Left lung (tissue), 10 donors: ENCODE results near the gene ZBTB7B. TPM values are rescaled to one million over a fixed set of nuclear protein-coding genes. Genes with fewer than 3 reads are reported as not detected.
A peak's percentile ranks its signal among the peaks of the same experiment; 100 is the strongest.

Experiments used
- ATAC-seq: fragments of 200-7000 bp; cut with Tn5 transposase; one replicate; pipeline ENCODE4 v1.9.1; 2020; ENCODE audit warnings: moderate library complexity
- DNase-seq, 4 donors: peaks; one replicate each; pipeline ENCODE4 v3.0.0-alpha.2; 2013 to 2020
- H3K27ac ChIP-seq, 2 donors: fragments of 200-600 bp; sonication (generic) in 1 of 2; one replicate each; pipeline versions ENCODE4 v1.5.0 to v1.8.0; 2020 to 2021
- H3K27me3 ChIP-seq, 2 donors: fragments of 200-600 bp; sonication (generic) in 1 of 2; one replicate each; pipeline versions ENCODE4 v1.5.0 to v1.8.0; 2020 to 2021
- H3K36me3 ChIP-seq, 2 donors: fragments of 200-600 bp; sonication (generic) in 1 of 2; one replicate each; pipeline versions ENCODE4 v1.5.0 to v1.8.0; 2020 to 2021
- H3K4me1 ChIP-seq, 2 donors: fragments of 200-600 bp; one replicate each; pipeline ENCODE4 v1.8.0; 2021
- H3K4me3 ChIP-seq, 2 donors: fragments of 200-600 bp; sonication (generic) in 1 of 2; one replicate each; pipeline versions ENCODE4 v1.5.0 to v1.8.0; 2020 to 2021; ENCODE audit warnings: mild to moderate bottlenecking in 1 of 2
- H3K9me3 ChIP-seq, 2 donors: fragments of 200-600 bp; sonication (generic) in 1 of 2; one replicate each; pipeline versions ENCODE4 v1.5.0 to v1.8.0; 2020 to 2021
- intact Hi-C, 2 donors: fragments of 100-400 bp; cut with DNase I; formaldehyde crosslinking; loops; one replicate each; pipeline versions ENCODE4 v1.11.2 to v1.14.2; 2022
- polyA plus RNA-seq, 6 donors: library from polyadenylated mRNA; unstranded; fragments of 120-200 nt; gene quantifications; one replicate each; pipeline ENCODE4 v1.2.1, GENCODE V29; 2013; ENCODE audit not compliant: insufficient read length in 6 of 6
- total RNA-seq, 2 donors: library from RNA; stranded (reverse); fragmentation: NEBNext Ultra II Directional; extraction: Animal tissue kit (Norgen Biotek cat#: 25700); gene quantifications; one replicate each; pipeline ENCODE4 v1.2.1, GENCODE V29; 2021
- TF ChIP-seq, protein P1 (sequence below), 2 donors: fragments of 200-600 bp; sonication (generic) in 1 of 2; IDR thresholded peaks; one replicate each; pipeline versions ENCODE4 v1.5.0 to v1.8.0; 2021; ENCODE audit warnings: antibody characterized with exemption in 2 of 2
- donor health status: DM: no; HTN: yes; CAD: no.
- donor health status: DM: no; HTN: no; CAD: no.

Gene ZBTB7B
- total and polyA plus RNA-seq, 8 donors = 14.4 to 104 (median 19.0) TPM

DNA sequence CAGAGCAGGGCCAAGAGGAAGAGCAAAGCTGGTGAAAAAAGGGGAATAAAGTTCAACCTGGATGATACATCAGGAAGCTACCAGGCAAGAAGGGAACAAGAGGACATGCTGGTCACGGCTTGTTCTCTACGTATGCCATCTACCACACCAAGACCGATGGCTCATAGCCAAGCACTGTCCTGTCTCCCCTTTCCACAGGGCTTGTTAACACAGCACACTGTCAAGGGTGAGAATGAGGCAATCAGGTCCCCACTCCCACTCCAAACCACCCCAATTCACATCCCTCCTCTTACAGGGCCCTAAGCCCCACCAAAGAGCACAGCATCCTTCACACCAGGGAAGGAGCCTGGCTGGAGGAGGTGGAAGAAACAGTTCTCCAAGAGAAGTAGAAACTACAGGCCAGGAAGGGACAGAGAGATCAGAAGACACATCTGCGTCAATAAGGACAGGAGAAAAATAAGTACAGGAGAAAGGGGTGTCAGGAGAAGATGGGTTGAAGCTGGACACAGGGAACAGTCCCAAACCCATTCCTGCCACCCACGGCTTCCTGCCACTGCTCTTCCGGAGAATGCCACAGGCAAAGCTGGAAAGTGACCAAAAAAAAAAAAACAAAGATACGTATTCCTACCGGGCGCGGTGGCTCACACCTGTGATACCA lies 31.1 kb upstream of the ZBTB7B start:
- Histone ChIP-seq H3K27me3 (no peaks in the 10 kb centered on the region), H3K9me3 (no peaks in the 10 kb centered on the region), H3K4me3 (peak overlapping the region in 1 of 2 donors; percentile 68), H3K4me1 (peaks cover 48 to 76% of the 10 kb centered on the region in 2 donors), H3K36me3 (peaks cover 0 to 28% of the 10 kb centered on the region in 2 donors), H3K27ac (peak overlapping the region; percentile 98 to 99)
- ATAC-seq = no peak
- intact Hi-C loops = no loop called here
- no peak for DNase-seq
- TF ChIP-seq, protein P1, sequence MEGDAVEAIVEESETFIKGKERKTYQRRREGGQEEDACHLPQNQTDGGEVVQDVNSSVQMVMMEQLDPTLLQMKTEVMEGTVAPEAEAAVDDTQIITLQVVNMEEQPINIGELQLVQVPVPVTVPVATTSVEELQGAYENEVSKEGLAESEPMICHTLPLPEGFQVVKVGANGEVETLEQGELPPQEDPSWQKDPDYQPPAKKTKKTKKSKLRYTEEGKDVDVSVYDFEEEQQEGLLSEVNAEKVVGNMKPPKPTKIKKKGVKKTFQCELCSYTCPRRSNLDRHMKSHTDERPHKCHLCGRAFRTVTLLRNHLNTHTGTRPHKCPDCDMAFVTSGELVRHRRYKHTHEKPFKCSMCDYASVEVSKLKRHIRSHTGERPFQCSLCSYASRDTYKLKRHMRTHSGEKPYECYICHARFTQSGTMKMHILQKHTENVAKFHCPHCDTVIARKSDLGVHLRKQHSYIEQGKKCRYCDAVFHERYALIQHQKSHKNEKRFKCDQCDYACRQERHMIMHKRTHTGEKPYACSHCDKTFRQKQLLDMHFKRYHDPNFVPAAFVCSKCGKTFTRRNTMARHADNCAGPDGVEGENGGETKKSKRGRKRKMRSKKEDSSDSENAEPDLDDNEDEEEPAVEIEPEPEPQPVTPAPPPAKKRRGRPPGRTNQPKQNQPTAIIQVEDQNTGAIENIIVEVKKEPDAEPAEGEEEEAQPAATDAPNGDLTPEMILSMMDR (IDR thresholded peaks at IDR 0.05) = no peak

DNA sequence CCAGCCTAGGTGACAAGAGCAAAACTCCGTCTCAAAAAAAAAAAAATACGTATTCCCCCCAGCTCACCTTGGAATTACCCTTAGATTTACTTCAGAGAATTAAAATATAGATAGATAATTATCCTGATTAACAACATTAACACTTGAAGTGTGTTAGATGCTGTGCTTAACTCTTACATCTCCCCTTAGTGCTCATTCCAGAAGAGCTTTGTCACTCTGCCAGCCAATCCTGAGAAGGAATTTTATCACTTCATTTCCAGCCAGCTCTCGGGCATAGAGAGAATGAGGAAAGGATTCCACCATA lies 30.4 kb upstream of the ZBTB7B start:
- Histone ChIP-seq H3K4me3 (peak overlapping the region in 1 of 2 donors; percentile 68), H3K27me3 (no peaks in the 10 kb centered on the region), H3K27ac (peak overlapping the region; percentile 98 to 99), H3K36me3 (peaks cover 0 to 21% of the 10 kb centered on the region in 2 donors), H3K9me3 (no peaks in the 10 kb centered on the region), H3K4me1 (peaks cover 49 to 69% of the 10 kb centered on the region in 2 donors)
- DNase-seq (no peak), ATAC-seq (no peak)
- intact Hi-C loops = no loop called here
- TF ChIP-seq, protein P1 (IDR thresholded peaks at IDR 0.05) = no peak

DNA sequence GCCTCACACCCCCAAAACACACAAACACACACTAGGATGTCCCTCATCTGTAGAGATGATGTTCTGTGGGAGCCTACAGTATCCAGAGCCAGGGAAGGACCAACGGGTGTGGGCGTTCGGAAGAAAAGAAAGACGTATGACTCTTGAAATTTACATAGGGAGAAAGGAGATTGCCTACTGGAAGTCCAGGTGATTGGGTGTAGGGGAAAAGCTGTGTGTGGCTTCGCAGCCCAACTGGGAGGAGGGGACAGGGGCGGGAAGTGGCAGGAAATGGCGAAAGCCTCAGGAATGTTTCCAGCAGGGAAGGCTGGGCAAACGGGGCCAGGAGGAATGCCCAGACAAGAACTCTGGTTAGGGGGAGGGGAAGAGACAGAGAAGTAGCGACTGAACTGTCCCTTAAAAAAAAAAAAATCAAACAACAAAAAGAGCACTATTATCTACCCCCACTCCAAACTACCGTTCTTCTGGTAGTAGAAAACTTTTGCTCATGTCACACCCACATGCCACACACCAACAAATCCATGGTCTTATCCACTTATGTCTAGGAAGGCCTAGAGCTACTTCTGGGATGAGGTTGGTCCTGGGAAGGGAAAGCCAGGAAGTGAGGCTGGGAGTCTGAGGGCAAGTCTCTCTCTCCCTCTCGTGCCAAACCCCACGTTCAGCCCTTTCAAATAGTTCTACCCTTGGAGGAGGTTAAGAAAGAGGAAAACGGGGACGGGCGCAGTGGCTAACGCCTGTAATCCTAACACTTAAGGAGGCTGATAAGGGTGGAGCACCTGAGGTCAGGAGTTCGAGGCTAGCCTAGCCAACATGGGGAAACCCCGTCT lies 29.9 kb upstream of the ZBTB7B start:
- H3K9me3 ChIP-seq = no peaks in the 10 kb centered on the region
- H3K36me3 ChIP-seq = peaks cover 0 to 16% of the 10 kb centered on the region in 2 donors
- intact Hi-C loops = no loop called here
- TF ChIP-seq, protein P1 (IDR thresholded peaks at IDR 0.05) = no peak
- H3K27ac ChIP-seq = peak overlapping the region; percentile 98 to 99
- H3K27me3 ChIP-seq = no peaks in the 10 kb centered on the region
- peak overlapping the region; percentile 11 to 68 for H3K4me3 ChIP-seq
- peak; percentile 71 to 88 (median 86) for DNase-seq
- H3K4me1 ChIP-seq = peaks cover 49 to 64% of the 10 kb centered on the region in 2 donors
- peak; percentile 31 for ATAC-seq

DNA sequence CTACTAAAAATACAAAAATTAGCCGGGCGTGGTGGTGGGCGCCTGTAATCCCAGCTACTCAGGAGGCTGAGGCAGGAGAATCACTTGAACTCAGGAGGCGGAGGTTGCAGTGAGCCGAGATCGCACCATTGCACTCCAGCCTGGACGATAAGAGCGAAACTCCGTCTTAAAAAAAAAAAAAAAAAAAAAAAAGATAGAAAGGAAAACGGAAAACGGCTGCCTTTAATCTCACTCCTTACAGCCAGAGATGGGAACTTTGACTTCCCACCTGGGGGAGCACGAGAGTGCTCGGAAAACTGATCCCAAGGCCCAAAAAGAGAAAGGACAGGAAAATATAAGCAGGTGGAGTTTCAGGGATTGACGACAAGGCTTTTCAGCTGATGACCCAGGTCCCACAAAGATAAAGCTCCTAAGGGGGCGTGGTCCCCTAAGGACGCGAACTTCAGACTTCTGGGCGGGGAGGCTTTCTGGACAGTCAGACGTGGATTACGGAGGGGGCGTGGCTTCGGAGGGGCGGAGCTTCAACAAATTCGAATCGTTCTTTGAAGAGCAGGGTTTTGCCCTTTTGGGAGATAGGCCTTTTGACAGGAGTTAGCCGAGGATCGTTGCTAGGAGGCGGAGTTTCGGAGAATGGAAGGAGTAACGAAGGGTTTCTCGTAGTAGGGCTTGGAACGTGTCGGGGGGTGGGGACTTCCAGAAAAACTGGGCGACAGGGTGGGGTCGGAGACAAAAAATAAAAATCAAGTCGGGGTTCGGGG lies 29.1 kb upstream of the ZBTB7B start:
- no peaks in the 10 kb centered on the region for H3K27me3 ChIP-seq
- peaks cover 0 to 13% of the 10 kb centered on the region in 2 donors for H3K36me3 ChIP-seq
- peak overlapping the region; percentile 63 to 68 for H3K4me3 ChIP-seq
- ATAC-seq = peak; percentile 63
- TF ChIP-seq, protein P1 (IDR thresholded peaks at IDR 0.05) = no peak
- intact Hi-C loops = no loop called here
- peaks cover 49 to 57% of the 10 kb centered on the region in 2 donors for H3K4me1 ChIP-seq
- DNase-seq = peak; percentile 93 to 97 (median 96)
- no peaks in the 10 kb centered on the region for H3K9me3 ChIP-seq
- H3K27ac ChIP-seq = peak overlapping the region; percentile 98 to 99
